ENCODE results near the gene SCP2.

DNA sequence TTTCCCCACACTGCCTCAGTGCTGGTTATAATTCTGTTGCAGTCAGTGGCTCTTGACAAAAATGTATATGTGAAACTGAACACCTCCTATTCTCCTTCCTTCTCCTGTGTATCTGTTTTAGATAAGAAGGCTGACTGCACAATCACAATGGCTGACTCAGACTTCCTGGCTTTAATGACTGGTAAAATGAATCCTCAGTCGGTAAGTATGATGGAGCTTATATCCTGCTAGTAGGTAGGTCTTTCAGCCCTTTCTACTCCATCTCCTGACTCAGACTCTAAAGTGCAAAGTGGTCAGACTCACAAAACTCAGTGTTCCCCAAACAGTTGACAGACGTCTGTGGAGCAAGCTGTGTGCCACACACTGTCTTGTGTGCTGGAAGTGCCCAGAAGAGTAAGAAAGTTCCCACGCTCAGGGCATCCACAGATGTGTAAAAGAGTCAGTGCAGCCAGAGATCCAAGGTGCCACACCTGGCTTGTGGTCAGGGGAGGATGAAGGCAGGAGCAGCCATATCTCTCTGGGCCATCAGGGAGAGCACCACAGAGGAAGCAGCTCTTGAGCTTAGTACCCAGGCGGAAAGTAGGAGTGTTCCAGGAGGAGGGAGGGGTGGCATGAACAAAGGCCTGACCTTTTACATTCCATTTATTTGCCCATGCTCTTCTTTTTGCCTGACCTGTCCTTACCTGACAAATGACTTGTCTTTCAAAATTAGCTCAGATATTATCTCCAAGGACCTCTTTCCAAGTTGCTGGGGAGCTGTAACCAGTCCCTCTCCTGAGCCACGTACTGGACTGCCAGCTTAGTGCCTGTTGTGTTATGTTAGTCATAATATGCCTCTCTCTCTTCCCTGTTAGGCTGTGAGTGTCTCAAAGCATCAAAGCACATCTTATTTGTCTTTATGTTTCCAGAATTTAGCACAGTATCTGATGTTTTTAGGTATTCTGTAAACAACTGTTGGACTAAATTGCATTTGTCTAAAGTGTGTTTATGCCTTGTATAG lies 121.0 kb downstream of the SCP2 start:
- TF ChIP-seq, protein P1, sequence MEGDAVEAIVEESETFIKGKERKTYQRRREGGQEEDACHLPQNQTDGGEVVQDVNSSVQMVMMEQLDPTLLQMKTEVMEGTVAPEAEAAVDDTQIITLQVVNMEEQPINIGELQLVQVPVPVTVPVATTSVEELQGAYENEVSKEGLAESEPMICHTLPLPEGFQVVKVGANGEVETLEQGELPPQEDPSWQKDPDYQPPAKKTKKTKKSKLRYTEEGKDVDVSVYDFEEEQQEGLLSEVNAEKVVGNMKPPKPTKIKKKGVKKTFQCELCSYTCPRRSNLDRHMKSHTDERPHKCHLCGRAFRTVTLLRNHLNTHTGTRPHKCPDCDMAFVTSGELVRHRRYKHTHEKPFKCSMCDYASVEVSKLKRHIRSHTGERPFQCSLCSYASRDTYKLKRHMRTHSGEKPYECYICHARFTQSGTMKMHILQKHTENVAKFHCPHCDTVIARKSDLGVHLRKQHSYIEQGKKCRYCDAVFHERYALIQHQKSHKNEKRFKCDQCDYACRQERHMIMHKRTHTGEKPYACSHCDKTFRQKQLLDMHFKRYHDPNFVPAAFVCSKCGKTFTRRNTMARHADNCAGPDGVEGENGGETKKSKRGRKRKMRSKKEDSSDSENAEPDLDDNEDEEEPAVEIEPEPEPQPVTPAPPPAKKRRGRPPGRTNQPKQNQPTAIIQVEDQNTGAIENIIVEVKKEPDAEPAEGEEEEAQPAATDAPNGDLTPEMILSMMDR (IDR thresholded peaks at IDR 0.05), result no peak
- TF ChIP-seq ZFX (IDR thresholded peaks at IDR 0.05; ENCODE audit: borderline replicate concordance), result no peak

Measured in 22Rv1 (cell line).